ENCODE measurements around the gene RPL18A.

The RPL18A gene

GRCh38 chr19:17862711-17863519, 3.2 kb downstream of the RPL18A start:
- H3K4me3 ChIP-seq (ENCODE audit: low read length) = no peak overlapping the region

DNA sequence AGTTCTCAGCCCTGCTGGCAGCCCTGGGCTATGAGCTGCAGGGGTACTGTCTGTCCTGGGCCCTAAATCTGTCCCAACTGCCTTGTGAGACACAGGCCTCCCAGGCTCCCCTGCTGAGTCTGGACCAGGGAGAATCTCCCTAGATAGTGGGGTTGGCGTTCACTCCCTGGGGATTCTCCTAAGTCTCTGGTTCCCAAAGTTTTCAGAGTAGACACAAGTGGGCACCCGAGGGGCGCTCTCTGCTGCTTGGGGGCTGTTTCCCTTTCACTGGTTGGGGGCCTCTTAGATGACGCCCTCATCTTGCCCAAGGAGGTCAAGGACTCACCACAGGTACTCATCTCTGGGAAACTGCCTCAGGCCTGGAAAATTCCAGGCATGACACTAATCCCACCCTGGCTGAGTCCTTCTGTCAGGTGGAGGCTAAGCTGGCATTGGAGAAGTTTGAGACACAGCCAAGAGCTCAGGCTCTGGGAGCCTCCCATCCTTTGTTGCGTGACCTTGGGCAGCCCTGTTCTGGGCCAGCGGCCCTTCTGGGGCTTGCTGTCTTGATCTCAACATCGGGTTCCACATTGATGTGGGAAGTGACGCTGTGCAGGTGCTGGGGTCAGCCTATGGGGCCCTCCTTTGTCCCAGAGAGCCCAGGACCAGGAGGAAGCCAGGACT, 3.9 kb downstream of the RPL18A start:
- Histone ChIP-seq H3K36me3 (ENCODE audit: control insufficient read depth, low read depth, low read length) (peaks cover 52% of the 10 kb centered on the region), H3K4me1 (ENCODE audit: control insufficient read depth, low read depth, low read length) (peaks cover 12% of the 10 kb centered on the region), H3K4me3 (ENCODE audit: low read length) (no peak overlapping the region), H3K9me3 (ENCODE audit: control insufficient read depth, low read depth, low read length) (no peaks in the 10 kb centered on the region), H3K9ac (ENCODE audit: low read length) (no peak overlapping the region), H3K27me3 (ENCODE audit: control insufficient read depth, insufficient read depth, low read length) (no peaks in the 10 kb centered on the region), H3K27ac (ENCODE audit: low read length) (no peak overlapping the region)

More at GRCh38 chr19:17862711-17863519, 3.2 kb downstream of the RPL18A start:
- no peak overlapping the region for H3K9ac ChIP-seq (ENCODE audit: low read length)
- no peaks in the 10 kb centered on the region for H3K9me3 ChIP-seq (ENCODE audit: control insufficient read depth, low read depth, low read length)
- no peaks in the 10 kb centered on the region for H3K27me3 ChIP-seq (ENCODE audit: control insufficient read depth, insufficient read depth, low read length)
- peaks cover 52% of the 10 kb centered on the region for H3K36me3 ChIP-seq (ENCODE audit: control insufficient read depth, low read depth, low read length)
- peaks cover 8% of the 10 kb centered on the region for H3K4me1 ChIP-seq (ENCODE audit: control insufficient read depth, low read depth, low read length)
- H3K27ac ChIP-seq (ENCODE audit: low read length) = no peak overlapping the region

DNA sequence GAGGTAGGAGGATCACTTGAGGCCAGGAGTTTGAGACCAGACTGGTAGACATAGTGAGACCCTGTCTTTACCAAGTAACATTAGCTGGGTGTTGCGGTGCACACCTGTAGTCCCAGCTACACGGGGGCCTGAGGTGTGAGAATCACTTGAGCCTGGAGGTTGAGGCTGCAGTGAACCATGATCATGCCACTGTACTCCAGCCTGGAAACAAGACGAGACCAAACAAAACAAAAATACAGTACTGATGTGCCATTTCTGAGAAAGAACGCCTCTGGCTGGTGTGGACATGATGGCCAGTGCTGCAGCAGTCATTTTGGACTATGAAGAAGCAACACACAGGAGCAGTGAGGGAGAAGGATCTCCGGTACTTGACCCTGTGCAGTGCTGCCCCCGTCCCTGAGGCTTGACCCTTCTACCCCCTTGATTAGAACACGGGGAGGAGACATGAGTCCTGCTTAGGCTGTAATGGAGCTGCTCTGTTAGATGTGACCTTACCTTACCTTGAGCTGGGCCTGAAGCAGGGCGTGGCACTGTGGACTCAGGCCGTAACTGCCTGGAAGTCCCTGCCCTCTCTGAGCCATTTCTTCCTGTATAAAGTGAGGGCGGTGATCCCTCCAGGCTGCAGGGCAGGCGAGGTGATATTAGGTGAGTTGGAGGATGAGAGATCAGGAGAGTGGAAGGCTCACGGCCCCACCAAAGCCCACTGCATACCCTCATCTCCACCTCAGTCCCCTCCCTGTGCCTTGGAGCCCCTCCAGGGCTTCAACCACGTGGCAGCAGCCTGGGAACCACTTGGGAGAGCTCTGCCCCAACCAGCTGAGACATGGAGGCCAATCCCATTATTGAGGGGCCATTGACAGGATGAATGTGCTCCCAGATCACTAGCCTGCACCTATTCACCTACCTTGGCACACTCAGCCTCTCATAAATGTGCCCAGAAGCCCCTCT, 5.9 kb downstream of the RPL18A start:
- Histone ChIP-seq H3K27ac (ENCODE audit: low read length) (no peak overlapping the region), H3K4me3 (ENCODE audit: low read length) (no peak overlapping the region), H3K9me3 (ENCODE audit: control insufficient read depth, low read depth, low read length) (no peaks in the 10 kb centered on the region), H3K36me3 (ENCODE audit: control insufficient read depth, low read depth, low read length) (peaks cover 48% of the 10 kb centered on the region), H3K4me1 (ENCODE audit: control insufficient read depth, low read depth, low read length) (peaks cover 14% of the 10 kb centered on the region), H3K9ac (ENCODE audit: low read length) (no peak overlapping the region), H3K27me3 (ENCODE audit: control insufficient read depth, insufficient read depth, low read length) (peaks cover 7% of the 10 kb centered on the region)

DNA sequence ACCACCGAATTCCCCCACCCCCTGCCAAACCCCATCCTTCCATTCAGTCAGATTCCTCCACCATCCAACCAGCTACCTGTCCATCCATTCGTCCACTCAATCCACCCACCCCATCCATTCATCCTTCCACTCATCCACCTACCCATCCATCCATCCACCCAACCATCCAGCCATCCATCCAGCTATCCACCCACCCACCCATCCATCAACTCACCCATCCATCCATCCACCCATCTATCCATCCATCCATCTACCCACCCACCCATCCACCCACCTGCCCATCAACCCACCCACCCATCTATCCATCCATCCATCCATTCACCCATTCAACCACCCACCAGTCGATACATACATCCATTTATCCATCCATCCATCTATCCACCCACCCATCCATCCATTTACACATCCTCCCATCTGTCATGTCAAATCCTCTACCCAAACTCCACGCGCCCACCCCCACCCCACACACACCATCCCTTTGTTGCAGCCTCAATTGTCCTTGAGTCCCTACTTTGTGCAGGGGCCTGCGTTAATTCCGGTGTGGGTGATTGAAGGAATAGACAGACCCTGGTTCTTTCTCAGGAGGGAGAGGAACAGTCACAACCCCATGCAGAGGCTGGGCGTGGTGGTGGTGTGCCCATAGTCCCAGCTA, 6.7 kb downstream of the RPL18A start:
- peaks cover 40% of the 10 kb centered on the region for H3K36me3 ChIP-seq (ENCODE audit: control insufficient read depth, low read depth, low read length)
- no peak overlapping the region for H3K27ac ChIP-seq (ENCODE audit: low read length)
- no peak overlapping the region for H3K9ac ChIP-seq (ENCODE audit: low read length)
- peaks cover 9% of the 10 kb centered on the region for H3K4me1 ChIP-seq (ENCODE audit: control insufficient read depth, low read depth, low read length)
- H3K4me3 ChIP-seq (ENCODE audit: low read length) = no peak overlapping the region
- H3K9me3 ChIP-seq (ENCODE audit: control insufficient read depth, low read depth, low read length) = no peaks in the 10 kb centered on the region
- H3K27me3 ChIP-seq (ENCODE audit: control insufficient read depth, insufficient read depth, low read length) = peaks cover 14% of the 10 kb centered on the region

- Histone ChIP-seq H3K4me3 (ENCODE audit: low read length) (no peak overlapping the region), H3K9me3 (ENCODE audit: control insufficient read depth, low read depth, low read length) (no peaks in the 10 kb centered on the region), H3K27me3 (ENCODE audit: control insufficient read depth, insufficient read depth, low read length) (peaks cover 17% of the 10 kb centered on the region), H3K9ac (ENCODE audit: low read length) (no peak overlapping the region), H3K36me3 (ENCODE audit: control insufficient read depth, low read depth, low read length) (peaks cover 34% of the 10 kb centered on the region), H3K27ac (ENCODE audit: low read length) (no peak overlapping the region), H3K4me1 (ENCODE audit: control insufficient read depth, low read depth, low read length) (peaks cover 9% of the 10 kb centered on the region)
Observed at GRCh38 chr19:17866964-17867486, 7.3 kb downstream of the RPL18A start.

DNA sequence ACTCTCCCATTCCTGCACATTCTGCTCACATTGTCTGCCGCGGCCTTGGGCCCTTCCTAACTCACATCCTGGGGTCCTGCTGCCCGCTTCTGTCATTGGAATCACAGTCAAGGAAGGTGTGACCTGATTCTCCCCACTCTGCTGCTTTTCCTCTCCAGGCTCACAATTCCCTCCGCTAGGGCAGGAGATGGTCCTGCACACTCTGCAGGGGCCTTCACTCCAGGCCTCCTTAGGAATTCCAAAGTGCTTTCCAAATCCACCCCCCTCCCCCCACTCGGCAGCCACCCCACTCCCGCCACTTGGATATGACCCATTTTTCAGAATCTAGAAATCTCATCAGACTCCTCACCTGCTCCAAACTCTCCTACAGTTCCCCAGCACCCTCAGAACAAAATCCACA, 9.0 kb downstream of the RPL18A start:
- H3K27me3 ChIP-seq (ENCODE audit: control insufficient read depth, insufficient read depth, low read length) = peaks cover 25% of the 10 kb centered on the region
- H3K4me3 ChIP-seq (ENCODE audit: low read length) = no peak overlapping the region
- peaks cover 17% of the 10 kb centered on the region for H3K36me3 ChIP-seq (ENCODE audit: control insufficient read depth, low read depth, low read length)
- peaks cover 9% of the 10 kb centered on the region for H3K4me1 ChIP-seq (ENCODE audit: control insufficient read depth, low read depth, low read length)
- H3K27ac ChIP-seq (ENCODE audit: low read length) = no peak overlapping the region
- no peak overlapping the region for H3K9ac ChIP-seq (ENCODE audit: low read length)
- no peaks in the 10 kb centered on the region for H3K9me3 ChIP-seq (ENCODE audit: control insufficient read depth, low read depth, low read length)

GRCh38 chr19:17869114-17869608, 9.5 kb downstream of the RPL18A start:
- H3K27ac ChIP-seq (ENCODE audit: low read length) = no peak overlapping the region
- H3K9me3 ChIP-seq (ENCODE audit: control insufficient read depth, low read depth, low read length) = no peaks in the 10 kb centered on the region
- H3K9ac ChIP-seq (ENCODE audit: low read length) = no peak overlapping the region
- H3K27me3 ChIP-seq (ENCODE audit: control insufficient read depth, insufficient read depth, low read length) = peaks cover 27% of the 10 kb centered on the region
- no peak overlapping the region for H3K4me3 ChIP-seq (ENCODE audit: low read length)
- H3K4me1 ChIP-seq (ENCODE audit: control insufficient read depth, low read depth, low read length) = peaks cover 9% of the 10 kb centered on the region
- H3K36me3 ChIP-seq (ENCODE audit: control insufficient read depth, low read depth, low read length) = peaks cover 12% of the 10 kb centered on the region

GRCh38 chr19:17871032-17871877, 11.5 kb downstream of the RPL18A start:
- H3K9me3 ChIP-seq (ENCODE audit: control insufficient read depth, low read depth, low read length) = no peaks in the 10 kb centered on the region
- no peak overlapping the region for H3K4me3 ChIP-seq (ENCODE audit: low read length)
- H3K27me3 ChIP-seq (ENCODE audit: control insufficient read depth, insufficient read depth, low read length) = peaks cover 27% of the 10 kb centered on the region
- no peaks in the 10 kb centered on the region for H3K36me3 ChIP-seq (ENCODE audit: control insufficient read depth, low read depth, low read length)
- H3K9ac ChIP-seq (ENCODE audit: low read length) = no peak overlapping the region
- H3K4me1 ChIP-seq (ENCODE audit: control insufficient read depth, low read depth, low read length) = peaks cover 9% of the 10 kb centered on the region
- no peak overlapping the region for H3K27ac ChIP-seq (ENCODE audit: low read length)

GRCh38 chr19:17871878-17872250, 12.2 kb downstream of the RPL18A start, which contains the start of gene SLC5A5:
SLC5A5 (plus strand) TSS chr19:17871945; CDS start chr19:17872320, 375 bp downstream.
- no peaks in the 10 kb centered on the region for H3K9me3 ChIP-seq (ENCODE audit: control insufficient read depth, low read depth, low read length)
- no peak within 1 kb of the TSS for H3K27ac ChIP-seq (ENCODE audit: low read length)
- H3K9ac ChIP-seq (ENCODE audit: low read length) = no peak within 1 kb of the TSS
- peaks cover 27% of the 10 kb centered on the region for H3K27me3 ChIP-seq (ENCODE audit: control insufficient read depth, insufficient read depth, low read length)
- no peaks in the 10 kb centered on the region for H3K36me3 ChIP-seq (ENCODE audit: control insufficient read depth, low read depth, low read length)
- H3K4me3 ChIP-seq (ENCODE audit: low read length) = no peak within 1 kb of the TSS
- H3K4me1 ChIP-seq (ENCODE audit: control insufficient read depth, low read depth, low read length) = peaks cover 9% of the 10 kb centered on the region
